NCI-H128 (cell line): ENCODE data around the gene OR51S1.
"Not testable (repeated sequence)": the region's sequence is repeated elsewhere in the genome, so short reads cannot be mapped to it uniquely, and the experiment has no call there.

Experiments used
- DNase-seq: peaks from one replicate; lab custom pipeline; 2025; ENCODE audit not compliant: unreplicated experiment; lab: John Stamatoyannopoulos, UW

Gene OR51S1

DNA sequence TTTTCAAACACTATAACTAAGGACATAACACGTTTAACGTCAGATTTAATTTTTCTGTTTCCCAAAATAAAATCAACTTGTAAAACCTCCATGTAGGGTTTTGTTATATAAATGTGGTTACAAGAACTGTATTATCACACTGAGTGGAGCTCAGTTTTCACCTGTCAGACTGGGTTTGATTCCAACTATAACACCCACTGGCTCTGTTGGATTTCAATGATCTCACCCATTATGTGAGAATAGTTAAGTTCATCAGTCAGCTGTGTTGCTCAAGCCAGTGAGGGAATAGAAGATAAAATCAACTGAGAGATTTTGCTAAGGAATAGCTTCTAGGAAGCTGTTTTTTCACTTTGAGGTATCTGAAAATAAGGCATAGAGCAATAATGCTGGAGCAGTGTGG is 39.8 kb downstream of the OR51S1 start:
- DNase-seq = no peak

DNA sequence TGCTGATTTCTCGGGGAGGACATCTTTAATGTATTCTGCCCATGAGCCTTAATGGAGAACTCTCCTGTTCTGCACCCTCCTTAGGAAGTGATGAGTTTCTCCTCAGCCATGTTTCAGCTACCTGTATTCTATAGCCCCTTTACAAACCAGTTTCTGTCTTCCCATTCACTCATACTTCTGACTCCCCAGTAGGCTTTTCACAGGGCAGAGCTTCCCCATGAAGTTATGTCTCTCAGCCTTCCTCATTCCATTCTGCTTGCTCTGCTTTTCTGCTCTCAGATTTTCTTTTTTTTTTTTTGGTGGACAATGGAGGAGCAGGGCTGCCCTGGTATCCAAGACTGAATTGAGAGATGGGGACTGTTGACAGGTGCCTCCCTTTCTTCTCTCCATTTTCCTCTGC is 40.5 kb downstream of the OR51S1 start:
- DNase-seq = no peak

DNA sequence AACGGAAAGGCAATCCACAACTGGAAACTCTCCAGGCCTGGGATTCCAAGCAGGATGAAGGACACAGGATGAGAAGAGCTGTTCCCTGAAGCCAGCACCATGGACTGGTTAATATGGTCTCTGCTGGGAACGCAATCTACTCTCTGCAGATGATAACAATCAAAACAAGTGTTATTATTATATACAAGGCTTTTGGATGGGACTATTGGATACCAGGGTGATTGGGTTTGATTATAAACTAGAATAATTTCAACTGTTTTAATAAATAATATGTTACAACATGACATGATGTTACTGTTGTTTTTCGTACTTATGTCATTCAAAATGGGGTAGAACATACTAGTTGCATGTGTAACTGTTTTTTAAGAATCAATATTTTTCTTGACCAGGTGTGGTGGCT is 44.7 kb downstream of the OR51S1 start, which contains the start of gene OR52R1:
Gene OR52R1 (minus strand): TSS at position 101 of the 400 bp plus-strand sequence. CDS start 0 bp downstream, at position 101.
- no peak for DNase-seq

DNA sequence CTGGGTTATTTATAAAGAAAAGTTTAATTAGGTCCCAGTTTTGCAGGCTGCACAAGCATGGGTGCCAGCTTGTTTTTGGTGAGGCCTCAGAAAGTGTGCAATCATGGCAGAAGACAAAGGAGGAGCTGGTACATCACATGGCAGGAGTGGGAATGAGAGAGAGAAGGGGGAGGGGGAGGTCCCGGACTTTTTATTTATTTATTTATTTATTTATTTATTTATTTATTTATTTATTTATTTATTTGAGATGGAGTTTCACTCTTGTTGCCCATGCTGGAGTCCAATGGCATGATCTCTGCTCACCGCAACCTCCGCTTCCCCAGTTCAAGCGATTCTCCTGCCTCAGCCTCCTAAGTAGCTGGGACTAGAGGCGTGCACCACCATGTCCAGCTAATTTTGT is 47.7 kb downstream of the OR51S1 start:
- DNase-seq = not testable (repeated sequence)

DNA sequence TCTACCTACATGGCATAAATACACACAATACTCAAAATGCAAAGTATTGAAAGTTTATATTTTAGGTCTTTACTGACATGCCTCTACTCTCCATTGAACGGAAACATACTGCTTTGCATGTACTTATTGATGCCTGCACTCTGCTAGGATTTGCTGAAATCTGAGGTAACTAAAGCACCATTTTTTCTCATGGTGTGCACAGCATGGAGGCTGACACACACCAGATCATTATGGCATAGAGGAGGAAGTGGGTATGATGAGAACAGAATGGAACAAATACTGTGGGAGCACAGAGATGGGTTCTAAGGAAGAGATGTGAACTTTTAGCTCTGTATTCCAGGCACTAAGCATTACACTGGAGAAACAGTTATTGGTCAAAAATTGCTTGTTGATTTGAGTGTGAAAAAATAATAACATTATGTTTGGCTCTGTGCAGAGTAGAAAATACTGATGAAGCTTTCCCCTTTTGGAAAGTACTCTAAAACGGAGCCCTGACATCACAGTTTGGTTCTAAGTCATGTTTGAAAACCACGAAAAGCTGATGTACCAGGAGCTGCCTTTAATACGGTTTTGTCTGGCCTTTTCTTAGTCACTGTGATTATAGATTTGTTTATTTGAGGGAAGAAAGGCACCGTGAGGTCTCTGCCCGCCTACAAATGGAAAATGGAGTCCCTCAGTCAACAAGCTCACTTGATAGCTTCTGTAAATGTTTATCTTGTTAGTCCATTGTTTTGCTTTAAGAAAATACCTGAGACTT is 50.4 kb downstream of the OR51S1 start:
- DNase-seq = no peak
